H9 (cell line): ENCODE data around the gene NCMAP. TPM values are rescaled to one million over a fixed set of nuclear protein-coding genes. Genes with fewer than 3 reads are reported as not detected.
A peak's percentile ranks its signal among the peaks of the same experiment; 100 is the strongest.

ENCODE experiments used
- DNase-seq: peaks from one replicate; pipeline ENCODE4 v3.0.0-alpha.2; 2017
- H2AFZ ChIP-seq: one replicate; pipeline ENCODE4 v1.6.1; 2013; ENCODE audit warnings: mild to moderate bottlenecking, low read length, control low read depth, moderate library complexity
- H2AK5ac ChIP-seq: 2 replicates; pipeline ENCODE4 v1.6.1; 2013; ENCODE audit warnings: low read length, control low read depth, mixed read lengths; ENCODE audit not compliant: insufficient read length
- H2BK120ac ChIP-seq: one replicate; pipeline ENCODE4 v1.6.1; 2013; ENCODE audit warnings: low read depth, mild to moderate bottlenecking, low read length, control low read depth, inconsistent platforms; ENCODE audit not compliant: poor library complexity, severe bottlenecking
- H2BK12ac ChIP-seq: 2 replicates; pipeline ENCODE4 v1.6.1; 2013; ENCODE audit warnings: low read length, control low read depth, mixed read lengths, low read depth; ENCODE audit not compliant: insufficient read length
- H2BK15ac ChIP-seq: 2 replicates; pipeline ENCODE4 v1.6.1; 2013; ENCODE audit warnings: low read depth, low read length, control low read depth
- H2BK20ac ChIP-seq: one replicate; pipeline ENCODE4 v1.6.1; 2013; ENCODE audit warnings: low read depth, mild to moderate bottlenecking, low read length, control low read depth, inconsistent platforms; ENCODE audit not compliant: poor library complexity, severe bottlenecking
- H2BK5ac ChIP-seq: 2 replicates; pipeline ENCODE4 v1.6.1; 2013; ENCODE audit warnings: low read length, control low read depth, mixed read lengths; ENCODE audit not compliant: insufficient read length
- H3K14ac ChIP-seq: 2 replicates; pipeline ENCODE4 v1.6.1; 2013; ENCODE audit warnings: low read length, control low read depth; ENCODE audit not compliant: insufficient read depth
- H3K18ac ChIP-seq: 2 replicates; pipeline ENCODE4 v1.6.1; 2013; ENCODE audit warnings: low read depth, mild to moderate bottlenecking, mixed read lengths, low read length, control low read depth; ENCODE audit not compliant: insufficient read length
- H3K23ac ChIP-seq: 2 replicates; pipeline ENCODE4 v1.6.1; 2013; ENCODE audit warnings: low read length, control low read depth, mixed read lengths, low read depth; ENCODE audit not compliant: insufficient read length
- H3K23me2 ChIP-seq: 2 replicates; pipeline ENCODE4 v1.6.1; 2013; ENCODE audit warnings: low read depth, mild to moderate bottlenecking, mixed read lengths, low read length, control low read depth; ENCODE audit not compliant: insufficient read length, poor library complexity, severe bottlenecking
- H3K27ac ChIP-seq: 2 replicates; pipeline ENCODE4 v1.5.1; 2013; ENCODE audit warnings: low read length, control low read depth, mixed read lengths, low read depth; ENCODE audit not compliant: insufficient read length
- H3K27me3 ChIP-seq: 2 replicates; pipeline ENCODE4 v1.6.1; 2013; ENCODE audit warnings: low read length, control low read depth, inconsistent platforms; ENCODE audit not compliant: insufficient read depth
- H3K4ac ChIP-seq: 2 replicates; pipeline ENCODE4 v1.6.1; 2013; ENCODE audit warnings: low read depth, mild to moderate bottlenecking, control low read depth, inconsistent platforms, low read length, moderate library complexity
- H3K4me1 ChIP-seq: 2 replicates; pipeline ENCODE4 v1.6.1; 2013; ENCODE audit warnings: low read length, control low read depth, inconsistent platforms; ENCODE audit not compliant: insufficient read depth
- H3K4me2 ChIP-seq: 2 replicates; pipeline ENCODE4 v1.6.1; 2013; ENCODE audit warnings: low read length, control low read depth, mixed read lengths; ENCODE audit not compliant: insufficient read length, insufficient read depth
- H3K56ac ChIP-seq: 2 replicates; pipeline ENCODE4 v1.6.1; 2013; ENCODE audit warnings: low read depth, mild to moderate bottlenecking, mixed read lengths, low read length, control low read depth; ENCODE audit not compliant: insufficient read length
- H3K79me1 ChIP-seq: 2 replicates; pipeline ENCODE4 v1.6.1; 2013; ENCODE audit warnings: low read depth, mild to moderate bottlenecking, moderate library complexity, low read length, control low read depth, inconsistent platforms; ENCODE audit not compliant: insufficient read depth, poor library complexity, severe bottlenecking
- H3K79me2 ChIP-seq: 2 replicates; pipeline ENCODE4 v1.6.1; 2013; ENCODE audit warnings: low read length, control low read depth, inconsistent platforms; ENCODE audit not compliant: insufficient read depth
- H3K9ac ChIP-seq: 2 replicates; pipeline ENCODE4 v1.6.1; 2013; ENCODE audit warnings: low read length, control low read depth, mixed read lengths; ENCODE audit not compliant: insufficient read length; ENCODE audit errors: extremely low read depth
- H3K9me3 ChIP-seq: one replicate; pipeline ENCODE4 v1.6.1; 2013; ENCODE audit warnings: low read depth, low read length, inconsistent platforms; ENCODE audit not compliant: control insufficient read depth
- H3T11ph ChIP-seq: one replicate; pipeline ENCODE4 v1.6.1; 2013; ENCODE audit warnings: mild to moderate bottlenecking, low read length, control low read depth, inconsistent platforms
- H4K20me1 ChIP-seq: one replicate; pipeline ENCODE4 v1.6.1; 2013; ENCODE audit not compliant: control insufficient read depth, insufficient read length, insufficient read depth
- H4K5ac ChIP-seq: 2 replicates; pipeline ENCODE4 v1.6.1; 2013; ENCODE audit warnings: low read depth, mild to moderate bottlenecking, mixed read lengths, low read length, control low read depth; ENCODE audit not compliant: insufficient read length
- H4K8ac ChIP-seq: replicated peaks from 2 replicates; pipeline ENCODE4 v1.6.1; 2013; ENCODE audit warnings: low read length, control low read depth, mixed read lengths, low read depth; ENCODE audit not compliant: insufficient read length
- H4K91ac ChIP-seq: 2 replicates; pipeline ENCODE4 v1.6.1; 2013; ENCODE audit warnings: low read depth, mild to moderate bottlenecking, moderate library complexity, mixed read lengths, low read length, control low read depth; ENCODE audit not compliant: insufficient read length
- H3K27ac Mint-ChIP-seq, 3 experiments: 2 replicates in 2 of 3; 3 replicates in 1 of 3; pipeline ENCODE4 v1.8.0; 2020 to 2021; ENCODE audit warnings: mixed read lengths in 3 of 3, mild to moderate bottlenecking in 1 of 3, moderate library complexity in 1 of 3
- H3K27me3 Mint-ChIP-seq: 2 replicates; pipeline ENCODE4 v1.8.0; 2021; ENCODE audit warnings: low read depth, mild to moderate bottlenecking, moderate library complexity, mixed read lengths
- H3K36me3 Mint-ChIP-seq, 3 experiments: 2 replicates in 2 of 3; 3 replicates in 1 of 3; pipeline ENCODE4 v1.8.0; 2020 to 2021; ENCODE audit warnings: low read depth in 3 of 3, mixed read lengths in 3 of 3; ENCODE audit not compliant: insufficient read depth in 1 of 3
- H3K4me1 Mint-ChIP-seq, 2 experiments: 2 replicates each; pipeline ENCODE4 v1.8.0; 2020; ENCODE audit warnings: mixed read lengths in 2 of 2
- H3K4me3 Mint-ChIP-seq, 2 experiments: 2 replicates in 1 of 2; 3 replicates in 1 of 2; pipeline ENCODE4 v1.8.0; 2020 to 2021; ENCODE audit warnings: mild to moderate bottlenecking in 2 of 2, mixed read lengths in 2 of 2, moderate library complexity in 1 of 2
- H3K9me3 Mint-ChIP-seq, 2 experiments: 2 replicates in 1 of 2; 3 replicates in 1 of 2; pipeline ENCODE4 v1.8.0; 2020; ENCODE audit warnings: mild to moderate bottlenecking in 2 of 2, mixed read lengths in 2 of 2, moderate library complexity in 1 of 2
- WGBS: extraction: QIAGEN DNeasy Blood & Tissue Kit; methylation state at CpG from one replicate; pipeline ENCODE4 v1.1.7; 2013; ENCODE audit warnings: missing lambda C conversion rate, low lambda C conversion rate, mixed read lengths; ENCODE audit not compliant: insufficient read length; ENCODE audit errors: extremely low coverage; 5-methylcytosine and 5-hydroxymethylcytosine counted together
- total RNA-seq: library from RNA; stranded (reverse); gene quantifications from 2 replicates; pipeline ENCODE4 v1.2.1, GENCODE V29; 2021
- TF ChIP-seq, protein P1 (sequence below): fragments of 200-600 bp; sonication (generic); conservative IDR thresholded peaks from 3 replicates; pipeline ENCODE4 v1.8.0; 2021; ENCODE audit warnings: antibody characterized with exemption, mild to moderate bottlenecking

Gene NCMAP
- total RNA-seq, 1 experiment from 2014 or later = 0.35 TPM

DNA sequence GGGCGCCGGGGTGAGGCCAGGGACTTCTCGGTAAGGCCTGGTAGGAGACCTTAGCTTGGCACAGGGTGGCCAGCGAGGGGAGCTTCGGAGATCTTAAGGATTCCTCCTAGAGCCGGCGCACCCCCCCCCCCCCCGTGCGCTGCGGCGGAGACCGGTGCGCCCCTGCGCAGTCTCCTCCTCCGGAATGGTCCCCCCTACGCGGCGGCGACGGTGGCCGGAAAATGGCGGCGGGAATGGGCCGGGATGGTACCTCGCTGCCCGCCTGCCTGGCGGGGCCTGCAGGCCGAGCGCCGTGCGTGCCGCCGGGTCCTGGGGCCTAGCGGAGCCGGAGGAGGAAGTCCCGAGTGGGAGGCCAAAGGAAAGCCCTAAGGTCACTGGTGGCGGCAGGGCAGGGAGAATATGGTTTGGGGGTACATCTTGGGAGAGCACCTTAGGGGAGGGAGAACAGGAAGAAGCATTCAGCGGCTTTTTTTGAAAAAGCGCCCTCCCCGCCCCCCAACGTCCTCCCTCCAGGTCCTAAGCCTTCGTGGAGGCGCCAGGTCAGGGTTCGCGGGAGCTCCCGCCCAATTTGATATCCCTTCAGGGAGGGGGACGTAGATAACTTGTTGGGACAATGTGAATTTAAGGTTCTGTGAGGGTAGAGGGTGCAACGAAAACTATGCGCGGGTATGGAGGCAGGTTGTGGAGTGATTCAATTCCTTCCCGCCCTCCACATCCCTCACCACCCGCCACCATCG, 87.6 kb downstream of the NCMAP start:
- Histone ChIP-seq H3K79me1 (no peaks in the 10 kb centered on the region), H4K91ac (no peak overlapping the region), H4K20me1 (no peaks in the 10 kb centered on the region), H4K8ac (no peak overlapping the region), H3K27me3 (no peaks in the 10 kb centered on the region), H2BK20ac (no peak overlapping the region), H3K79me2 (peaks cover 27% of the 10 kb centered on the region), H2AK5ac (no peak overlapping the region), H3K23ac (no peak overlapping the region), H2BK12ac (no peak overlapping the region), H2BK5ac (no peak overlapping the region), H3K4me2 (peak overlapping the region; percentile 91), H2AFZ (no peak overlapping the region), H3K14ac (peak overlapping the region; percentile 83), H3K56ac (no peak overlapping the region), H3K23me2 (peaks cover 7% of the 10 kb centered on the region), H4K5ac (no peak overlapping the region), H2BK15ac (no peak overlapping the region), H3K18ac (peak overlapping the region; percentile 72), H2BK120ac (no peak overlapping the region), H3T11ph (no peak overlapping the region), H3K9ac (peak overlapping the region; percentile 93), H3K4me1 (no peaks in the 10 kb centered on the region), H3K9me3 (no peaks in the 10 kb centered on the region), H3K4ac (no peak overlapping the region; the same call in 1 of the 2 replicates), H3K27ac (no peak overlapping the region)
- Mint-ChIP-seq H3K36me3 (peaks cover 35 to 45% (median 40%) of the 10 kb centered on the region in 3 experiments; a peak in 6 of 7 replicates), H3K9me3 (no peaks in the 10 kb centered on the region), H3K27me3 (no peaks in the 10 kb centered on the region; the same call in 1 of the 2 replicates), H3K27ac (peak overlapping the region; percentile 89 to 97 (median 94)), H3K4me3 (peak overlapping the region; percentile 92 to 96), H3K4me1 (peaks cover 19% of the 10 kb centered on the region in 2 experiments)
- no peak for DNase-seq
- WGBS = no CpG with 5 or more reads among the region's 53 CpGs
- TF ChIP-seq, protein P1, sequence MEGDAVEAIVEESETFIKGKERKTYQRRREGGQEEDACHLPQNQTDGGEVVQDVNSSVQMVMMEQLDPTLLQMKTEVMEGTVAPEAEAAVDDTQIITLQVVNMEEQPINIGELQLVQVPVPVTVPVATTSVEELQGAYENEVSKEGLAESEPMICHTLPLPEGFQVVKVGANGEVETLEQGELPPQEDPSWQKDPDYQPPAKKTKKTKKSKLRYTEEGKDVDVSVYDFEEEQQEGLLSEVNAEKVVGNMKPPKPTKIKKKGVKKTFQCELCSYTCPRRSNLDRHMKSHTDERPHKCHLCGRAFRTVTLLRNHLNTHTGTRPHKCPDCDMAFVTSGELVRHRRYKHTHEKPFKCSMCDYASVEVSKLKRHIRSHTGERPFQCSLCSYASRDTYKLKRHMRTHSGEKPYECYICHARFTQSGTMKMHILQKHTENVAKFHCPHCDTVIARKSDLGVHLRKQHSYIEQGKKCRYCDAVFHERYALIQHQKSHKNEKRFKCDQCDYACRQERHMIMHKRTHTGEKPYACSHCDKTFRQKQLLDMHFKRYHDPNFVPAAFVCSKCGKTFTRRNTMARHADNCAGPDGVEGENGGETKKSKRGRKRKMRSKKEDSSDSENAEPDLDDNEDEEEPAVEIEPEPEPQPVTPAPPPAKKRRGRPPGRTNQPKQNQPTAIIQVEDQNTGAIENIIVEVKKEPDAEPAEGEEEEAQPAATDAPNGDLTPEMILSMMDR = no peak
